Activated CD4-positive, CD25-positive, alpha-beta regulatory T cell treated with anti-CD3 and anti-CD28 coated beads, Interleukin-2, amount 50 U/mL, for 24 hours (primary cell): ENCODE results near the gene COP1.

Experiments used
- ATAC-seq, 2 donors: fragments of 150-1000 bp; cut with Tn5 transposase; one replicate each; pipeline ENCODE4 v1.10.0; 2021; ENCODE audit warnings: mild to moderate bottlenecking in 1 of 2, moderate library complexity in 1 of 2

Gene COP1

GRCh38 chr1:175947771-175948170, 259.3 kb downstream of the COP1 start:
- no peak for ATAC-seq

- no peak for ATAC-seq
Observed at GRCh38 chr1:175944591-175944990, 262.5 kb downstream of the COP1 start.

- ATAC-seq: no peak
Observed at GRCh38 chr1:175941164-175941563, 265.9 kb downstream of the COP1 start.

GRCh38 chr1:175936736-175937135, 270.4 kb downstream of the COP1 start:
- no peak for ATAC-seq

GRCh38 chr1:175935566-175936115, 271.4 kb downstream of the COP1 start:
- no peak for ATAC-seq

GRCh38 chr1:175935166-175935565, 271.9 kb downstream of the COP1 start:
- ATAC-seq: no peak

GRCh38 chr1:175933801-175934200, 273.3 kb downstream of the COP1 start:
- no peak for ATAC-seq

- no peak for ATAC-seq
Observed at GRCh38 chr1:175927944-175928343, 279.1 kb downstream of the COP1 start.

GRCh38 chr1:175922254-175922881, 284.7 kb downstream of the COP1 start:
- no peak for ATAC-seq

- ATAC-seq: no peak
Observed at GRCh38 chr1:175920381-175920780, 286.7 kb downstream of the COP1 start.

- no peak for ATAC-seq
Observed at GRCh38 chr1:175919001-175919400, 288.1 kb downstream of the COP1 start.

GRCh38 chr1:175918364-175918801, 288.7 kb downstream of the COP1 start:
- no peak for ATAC-seq

- ATAC-seq: no peak
Observed at GRCh38 chr1:175914115-175914514, 293.0 kb downstream of the COP1 start.

- ATAC-seq: no peak
Observed at GRCh38 chr1:175911138-175911537, 295.9 kb downstream of the COP1 start.

GRCh38 chr1:175906370-175906769, 300.7 kb downstream of the COP1 start:
- no peak for ATAC-seq

GRCh38 chr1:175904808-175905207, 302.3 kb downstream of the COP1 start:
- ATAC-seq: no peak

GRCh38 chr1:175902281-175902680, 304.8 kb downstream of the COP1 start:
- ATAC-seq: no peak

GRCh38 chr1:175901076-175901836, 305.8 kb downstream of the COP1 start:
- ATAC-seq: peak in 1 of 2 donors; percentile 6

GRCh38 chr1:175900171-175900570, 306.9 kb downstream of the COP1 start:
- ATAC-seq: no peak

GRCh38 chr1:175895966-175896365, 311.1 kb downstream of the COP1 start:
- ATAC-seq: no peak
